ENCODE data around the gene ARHGAP4. TPM values are rescaled to one million over a fixed set of nuclear protein-coding genes. Genes with fewer than 3 reads are reported as not detected.

Gene ARHGAP4
- total RNA-seq, 4 donors from 2014 or later = 10.9 to 26.0 (median 18.1) TPM

- H3K27ac ChIP-seq = peak overlapping the region; percentile 50 to 89 (median 86)
- TF ChIP-seq CTCF (IDR thresholded peaks at IDR 0.05) = no peak
- TF ChIP-seq POLR2A (IDR thresholded peaks at IDR 0.05) = no peak
- TF ChIP-seq POLR2AphosphoS5 (IDR thresholded peaks at IDR 0.05) = no peak
- no peak for TF ChIP-seq EP300 (IDR thresholded peaks at IDR 0.05)
- peaks cover 0 to 37% of the 10 kb centered on the region in 2 donors for H3K36me3 ChIP-seq
- H3K27me3 ChIP-seq = no peaks in the 10 kb centered on the region
- ATAC-seq = peak; percentile 19
- H3K4me3 ChIP-seq = no peak overlapping the region
- WGBS, 2 donors (ENCODE audit: low coverage in 1 of 2) = no CpG with 5 or more reads among the region's 10 CpGs
- H3K9me3 ChIP-seq = no peaks in the 10 kb centered on the region
- H3K4me1 ChIP-seq = peaks cover 0 to 69% (median 0%) of the 10 kb centered on the region in 3 donors
These were observed 22.0 kb upstream of the ARHGAP4 start for GRCh38 chrX:153948002-153948466.

DNA sequence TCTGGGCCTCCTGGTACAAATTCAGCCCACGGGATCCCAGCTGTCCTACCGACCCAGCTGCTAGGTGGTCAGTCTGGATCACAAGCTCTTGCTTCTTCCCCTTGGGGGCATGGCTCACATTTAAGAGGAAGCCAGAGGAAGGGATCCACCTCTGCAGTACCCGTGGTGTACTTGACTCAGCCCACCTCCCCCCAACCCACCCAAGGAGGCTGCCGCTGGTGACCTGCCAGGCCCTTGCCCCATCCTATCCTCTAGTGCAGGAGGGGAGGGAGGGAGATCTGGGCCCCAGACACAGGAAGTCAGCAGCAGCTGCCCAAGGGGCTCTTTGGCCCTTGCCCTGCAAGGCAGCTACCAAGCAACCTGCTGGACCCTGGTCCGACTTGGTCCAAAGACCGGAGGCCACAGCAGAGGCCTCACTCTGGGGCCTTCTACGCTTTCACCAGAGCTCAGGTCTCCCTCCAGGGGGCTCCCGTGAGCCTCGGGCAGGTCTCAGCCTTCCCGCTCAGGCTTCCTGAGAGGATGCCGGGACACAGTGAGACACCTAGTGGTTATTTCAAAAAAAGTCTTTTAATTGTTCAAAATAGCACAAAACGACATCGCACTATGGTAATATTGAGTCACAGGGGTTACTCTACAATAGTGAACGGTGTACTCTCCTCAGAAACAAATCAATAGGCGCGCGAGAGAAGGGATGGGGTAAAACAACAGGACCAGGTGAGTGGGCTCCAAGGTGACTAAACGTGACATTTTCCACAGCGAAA lies 21.1 kb upstream of the ARHGAP4 start:
- Histone ChIP-seq H3K27ac (peak overlapping the region; percentile 50 to 89 (median 86)), H3K27me3 (no peaks in the 10 kb centered on the region), H3K4me1 (peaks cover 0 to 61% (median 0%) of the 10 kb centered on the region in 3 donors), H3K36me3 (peaks cover 0 to 31% of the 10 kb centered on the region in 2 donors), H3K9me3 (no peaks in the 10 kb centered on the region), H3K4me3 (no peak overlapping the region)
- ATAC-seq = peak; percentile 77
- WGBS, 2 donors (ENCODE audit: low coverage in 1 of 2) = 0 to 45% methylated on average over 2 to 10 of the region's 19 CpGs
- TF ChIP-seq POLR2A (IDR thresholded peaks at IDR 0.05) = no peak
- peak in 3 of 4 experiments; percentile 73 to 87 (median 79) for TF ChIP-seq CTCF (IDR thresholded peaks at IDR 0.05)

- H3K4me1 ChIP-seq = peaks cover 0 to 51% (median 0%) of the 10 kb centered on the region in 3 donors
- peaks cover 0 to 22% of the 10 kb centered on the region in 2 donors for H3K36me3 ChIP-seq
- no peaks in the 10 kb centered on the region for H3K27me3 ChIP-seq
- ATAC-seq = no peak
- WGBS, 2 donors (ENCODE audit: low coverage in 1 of 2) = no CpG with 5 or more reads among the region's 24 CpGs
- H3K4me3 ChIP-seq = no peak overlapping the region
- H3K9me3 ChIP-seq = no peaks in the 10 kb centered on the region
- no peak for TF ChIP-seq CTCF (IDR thresholded peaks at IDR 0.05)
- no peak for TF ChIP-seq EP300 (IDR thresholded peaks at IDR 0.05)
- no peak for TF ChIP-seq POLR2A (IDR thresholded peaks at IDR 0.05)
- no peak for TF ChIP-seq POLR2AphosphoS5 (IDR thresholded peaks at IDR 0.05)
- H3K27ac ChIP-seq = peak overlapping the region in 3 of 4 donors; percentile 86 to 89 (median 87)
These were observed 20.2 kb upstream of the ARHGAP4 start for GRCh38 chrX:153945956-153946943.

- H3K36me3 ChIP-seq = peaks cover 0 to 7% of the 10 kb centered on the region in 2 donors
- TF ChIP-seq POLR2A (IDR thresholded peaks at IDR 0.05) (no peak), CTCF (IDR thresholded peaks at IDR 0.05) (no peak), POLR2AphosphoS5 (IDR thresholded peaks at IDR 0.05) (no peak), EP300 (IDR thresholded peaks at IDR 0.05) (no peak)
- peak overlapping the region in 1 of 4 donors; percentile 66 for H3K27ac ChIP-seq
- no peaks in the 10 kb centered on the region for H3K27me3 ChIP-seq
- no peaks in the 10 kb centered on the region for H3K9me3 ChIP-seq
- WGBS, 2 donors (ENCODE audit: low coverage in 1 of 2) = 50% methylated on average over 1 of the region's 6 CpGs; no CpG with 5 or more reads in 1 of the 2 donors
- peak overlapping the region; percentile 4 to 42 for H3K4me3 ChIP-seq
- ATAC-seq = no peak
- H3K4me1 ChIP-seq = peaks cover 0 to 37% (median 0%) of the 10 kb centered on the region in 3 donors
These were observed 18.7 kb upstream of the ARHGAP4 start for GRCh38 chrX:153944800-153945150.
